Fibroblast of mammary gland (primary cell): ENCODE measurements around the gene OMA1.
A peak's percentile ranks its signal among the peaks of the same experiment; 100 is the strongest.
"Not testable (repeated sequence)": the region's sequence is repeated elsewhere in the genome, so short reads cannot be mapped to it uniquely, and the experiment has no call there.

ENCODE experiments used
- DNase-seq: peaks from one replicate; pipeline ENCODE4 v3.0.0-alpha.2; 2010; ENCODE audit warnings: low read depth
- H3K4me3 ChIP-seq: 2 replicates; pipeline ENCODE4 v1.5.1; 2011; ENCODE audit warnings: low read depth, mild to moderate bottlenecking, low read length, moderate library complexity; ENCODE audit not compliant: control insufficient read depth
- TF ChIP-seq, protein P1 (sequence below): conservative IDR thresholded peaks from 2 replicates; pipeline ENCODE4 v1.5.1; 2011; ENCODE audit warnings: low read depth, low read length, inconsistent platforms; ENCODE audit not compliant: control insufficient read depth, insufficient read depth

OMA1 gene

DNA sequence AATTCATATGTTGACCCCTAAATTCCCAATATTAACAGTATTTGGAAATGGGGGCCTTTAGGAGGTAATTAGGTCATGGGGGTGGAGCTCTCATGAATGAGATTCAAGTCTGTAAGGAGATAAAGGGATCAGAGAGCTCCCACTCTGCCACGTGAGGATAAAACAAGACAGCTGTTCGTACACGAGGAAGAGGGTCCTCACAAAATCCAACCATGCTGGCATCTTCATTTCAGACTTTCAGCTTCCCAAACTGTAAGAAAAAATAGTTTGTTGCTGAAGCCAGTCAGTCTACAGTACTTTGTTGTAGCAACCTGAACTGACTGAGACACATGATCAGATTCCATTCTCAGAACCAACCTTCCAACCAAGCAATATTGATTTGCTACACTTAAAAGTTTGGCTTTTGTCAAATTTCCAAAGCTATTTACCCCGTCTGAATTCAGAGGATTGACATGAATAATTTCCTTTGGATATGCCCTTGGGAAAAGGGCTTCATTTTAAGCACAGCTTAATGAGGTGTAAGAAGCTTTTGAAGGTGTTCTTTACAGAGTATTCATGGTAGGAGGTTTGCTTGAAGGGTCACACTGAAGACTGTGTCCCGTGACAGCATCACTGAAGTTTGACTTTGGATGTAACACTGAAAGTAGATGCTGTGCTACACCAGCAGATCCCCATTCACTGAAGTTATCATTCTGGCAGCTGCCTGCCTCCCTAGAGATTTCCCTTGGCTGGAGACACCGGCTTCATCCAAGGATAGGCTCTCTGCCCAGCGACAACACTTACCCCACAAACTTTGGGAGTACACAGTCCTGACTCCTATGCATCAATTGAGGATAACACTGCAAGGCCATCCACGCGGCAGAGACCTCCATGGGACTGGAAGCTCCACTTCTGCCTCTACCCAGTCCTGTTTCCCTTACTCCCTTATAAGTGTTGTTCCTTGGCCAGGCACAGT is 4.9 kb upstream of the OMA1 start:
- no peak for DNase-seq
- TF ChIP-seq, protein P1, sequence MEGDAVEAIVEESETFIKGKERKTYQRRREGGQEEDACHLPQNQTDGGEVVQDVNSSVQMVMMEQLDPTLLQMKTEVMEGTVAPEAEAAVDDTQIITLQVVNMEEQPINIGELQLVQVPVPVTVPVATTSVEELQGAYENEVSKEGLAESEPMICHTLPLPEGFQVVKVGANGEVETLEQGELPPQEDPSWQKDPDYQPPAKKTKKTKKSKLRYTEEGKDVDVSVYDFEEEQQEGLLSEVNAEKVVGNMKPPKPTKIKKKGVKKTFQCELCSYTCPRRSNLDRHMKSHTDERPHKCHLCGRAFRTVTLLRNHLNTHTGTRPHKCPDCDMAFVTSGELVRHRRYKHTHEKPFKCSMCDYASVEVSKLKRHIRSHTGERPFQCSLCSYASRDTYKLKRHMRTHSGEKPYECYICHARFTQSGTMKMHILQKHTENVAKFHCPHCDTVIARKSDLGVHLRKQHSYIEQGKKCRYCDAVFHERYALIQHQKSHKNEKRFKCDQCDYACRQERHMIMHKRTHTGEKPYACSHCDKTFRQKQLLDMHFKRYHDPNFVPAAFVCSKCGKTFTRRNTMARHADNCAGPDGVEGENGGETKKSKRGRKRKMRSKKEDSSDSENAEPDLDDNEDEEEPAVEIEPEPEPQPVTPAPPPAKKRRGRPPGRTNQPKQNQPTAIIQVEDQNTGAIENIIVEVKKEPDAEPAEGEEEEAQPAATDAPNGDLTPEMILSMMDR = no peak
- no peak overlapping the region for H3K4me3 ChIP-seq

DNA sequence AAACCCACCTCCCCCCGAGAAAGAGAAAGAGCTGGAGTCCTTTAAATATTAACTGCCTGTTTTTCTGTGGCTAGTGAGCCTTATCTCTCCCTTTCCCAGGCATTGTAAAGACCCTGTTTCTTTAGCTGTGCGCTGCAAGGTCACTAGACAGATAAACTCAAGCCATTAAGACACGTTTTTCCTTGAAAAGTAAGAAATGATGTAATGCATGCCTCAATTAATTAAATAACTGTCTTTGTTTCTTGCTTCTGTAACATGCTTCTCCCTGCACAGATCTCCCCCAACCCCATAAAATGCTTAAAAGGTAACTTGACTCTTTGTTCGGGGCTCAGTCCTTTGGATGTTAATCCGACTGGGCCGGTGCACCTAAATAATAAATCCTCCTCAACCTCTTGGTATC is 2.8 kb upstream of the OMA1 start:
- H3K4me3 ChIP-seq, DNase-seq: not testable (repeated sequence)

DNA sequence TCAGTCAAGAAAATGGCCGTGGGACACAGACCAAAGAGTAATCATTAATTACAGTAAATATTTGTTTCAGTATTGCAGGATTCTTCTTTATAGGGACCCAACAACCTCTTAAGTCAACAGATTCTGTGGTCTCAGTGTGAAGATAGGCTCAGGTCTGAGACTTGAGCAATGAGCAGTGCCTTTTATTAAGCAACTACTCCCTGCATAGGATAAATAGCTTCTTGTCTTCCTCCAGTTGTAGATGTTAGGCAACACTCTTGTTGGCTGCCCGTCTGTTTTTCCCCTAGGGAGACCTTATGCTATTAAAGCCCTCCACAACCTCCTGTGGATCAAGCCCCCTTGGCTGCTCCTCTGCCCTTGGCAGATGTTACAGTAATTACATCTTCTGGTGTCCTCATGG is 1.8 kb upstream of the OMA1 start:
- DNase-seq = no peak
- H3K4me3 ChIP-seq = no peak overlapping the region
- TF ChIP-seq, protein P1 = no peak

DNA sequence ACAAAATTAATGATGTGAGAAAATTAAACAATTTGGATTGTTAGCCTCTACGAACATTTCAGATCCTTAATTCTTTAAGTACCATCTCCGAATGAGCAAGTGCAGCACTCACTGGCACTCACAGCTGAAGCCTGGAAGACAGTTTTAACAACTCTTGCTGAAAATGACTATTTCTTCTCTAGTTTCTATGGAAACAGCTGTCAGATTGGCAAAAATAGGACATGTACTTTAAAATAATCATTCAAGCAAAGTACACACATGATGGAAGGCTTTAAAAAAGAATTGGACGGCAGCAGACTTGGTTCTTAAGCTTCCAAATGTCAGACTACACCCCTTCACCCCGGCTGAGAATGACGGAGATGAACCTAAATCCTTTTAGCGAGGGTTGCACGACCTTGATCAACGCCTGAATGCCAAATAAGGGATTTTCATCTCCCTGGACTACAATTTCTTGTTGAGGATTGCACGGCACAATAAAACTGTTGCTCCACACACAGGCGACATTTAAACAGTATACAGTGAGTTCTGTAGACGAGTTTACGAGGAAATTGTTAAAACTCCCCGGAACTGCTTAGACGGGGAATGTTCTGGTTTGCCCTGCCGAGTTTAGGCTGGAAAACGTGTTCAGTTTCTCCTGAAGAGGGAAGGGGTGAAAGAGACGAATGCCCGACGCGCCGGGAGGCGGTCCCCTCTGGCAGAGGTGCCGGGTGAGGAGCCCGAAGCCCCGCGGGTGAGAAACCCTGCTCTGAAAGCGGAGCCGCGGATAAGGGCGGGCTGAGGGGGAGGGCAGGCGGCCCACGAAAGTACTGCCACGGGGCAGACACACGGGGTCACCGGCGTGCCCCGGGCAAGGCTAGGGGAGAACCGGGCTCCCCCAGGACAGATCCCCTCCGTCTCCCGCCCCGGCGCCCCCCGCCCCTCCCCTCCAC is 671 bp downstream of the OMA1 start:
- peak; percentile 68 for DNase-seq
- TF ChIP-seq, protein P1 = no peak
- peak overlapping the region; percentile 58 for H3K4me3 ChIP-seq

DNA sequence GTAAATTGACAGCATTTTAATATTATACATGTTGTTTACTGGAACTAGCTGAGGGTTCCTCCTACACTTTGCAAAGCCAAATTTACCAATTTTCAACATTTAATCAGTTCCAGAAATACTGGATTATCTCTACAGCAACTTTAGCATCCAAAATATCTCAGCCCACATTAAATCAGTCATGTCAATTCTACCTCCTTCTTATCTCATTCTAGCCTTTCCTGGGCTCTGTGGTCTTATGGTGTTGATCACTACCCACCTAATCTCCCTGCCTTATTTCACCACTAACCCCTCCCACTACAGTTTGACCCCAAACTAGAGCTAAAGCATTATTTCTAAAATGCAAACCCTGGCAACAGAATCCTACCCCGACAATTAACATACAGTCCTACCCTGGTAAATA is 3.3 kb downstream of the OMA1 start:
- no peak for DNase-seq
- TF ChIP-seq, protein P1 = no peak
- H3K4me3 ChIP-seq = no peak overlapping the region

DNA sequence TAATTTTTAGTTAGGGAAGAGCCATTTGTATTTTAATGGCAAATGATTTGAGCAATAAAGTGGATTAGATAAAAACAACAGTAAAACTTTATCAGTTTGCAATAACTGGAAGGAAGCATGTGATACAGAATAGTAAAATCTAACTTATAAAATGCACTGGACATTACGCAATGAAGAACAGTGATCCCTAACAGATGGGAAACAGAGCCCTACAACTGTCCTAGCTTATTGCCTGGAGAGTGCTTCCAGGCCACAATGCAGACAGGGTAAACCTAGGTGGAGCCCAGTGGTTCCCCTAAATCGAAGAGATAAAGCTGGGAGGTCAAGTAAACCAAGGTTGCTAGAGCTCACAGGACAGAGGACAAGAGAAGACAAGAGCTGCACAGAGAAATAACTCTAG is 7.0 kb downstream of the OMA1 start:
- TF ChIP-seq, protein P1 = no peak
- H3K4me3 ChIP-seq = no peak overlapping the region
- peak; percentile 39 for DNase-seq

DNA sequence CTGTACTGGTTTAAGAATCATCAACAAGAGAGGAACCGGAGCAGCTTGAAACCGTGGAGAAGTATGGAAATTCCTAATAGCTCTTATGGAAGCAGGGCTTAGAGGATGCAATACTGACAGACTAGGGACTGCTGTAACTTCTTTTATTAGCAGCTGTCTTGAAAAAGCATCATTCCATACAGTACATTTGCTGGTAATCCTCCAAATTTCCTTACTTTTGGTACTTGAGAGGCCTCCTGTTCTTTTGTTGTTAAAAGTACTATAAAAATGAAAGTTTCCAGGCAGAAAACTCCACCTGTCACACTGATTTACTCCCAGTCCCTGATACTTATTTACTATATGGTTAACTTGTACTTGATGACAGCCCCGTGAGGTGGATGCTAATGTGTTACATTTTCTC is 7.7 kb downstream of the OMA1 start:
- DNase-seq = no peak
- H3K4me3 ChIP-seq = no peak overlapping the region
- TF ChIP-seq, protein P1 = no peak

DNA sequence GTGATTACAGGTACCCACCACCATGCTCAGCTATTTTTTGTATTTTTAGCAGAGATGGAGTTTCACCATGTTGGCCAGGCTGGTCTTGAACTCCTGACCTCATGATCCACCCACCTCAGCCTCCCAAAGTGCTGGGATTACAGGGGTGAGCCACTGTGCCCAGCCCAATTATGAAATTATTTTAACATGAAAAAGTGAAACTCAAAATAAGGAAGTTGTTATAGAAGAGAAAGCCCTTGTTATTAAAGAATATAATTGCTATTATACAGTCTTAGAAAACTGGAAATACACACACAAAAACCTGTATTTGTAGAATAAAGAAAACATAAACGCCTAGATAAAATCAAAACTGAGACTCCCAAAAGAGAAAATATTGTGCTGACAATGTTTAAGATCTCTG is 14.7 kb downstream of the OMA1 start:
- H3K4me3 ChIP-seq, DNase-seq: not testable (repeated sequence)
